Measurements from ENCODE around the gene SSX3.
"Not testable (repeated sequence)": the region's sequence is repeated elsewhere in the genome, so short reads cannot be mapped to it uniquely, and the experiment has no call there.

The SSX3 gene, protein sequence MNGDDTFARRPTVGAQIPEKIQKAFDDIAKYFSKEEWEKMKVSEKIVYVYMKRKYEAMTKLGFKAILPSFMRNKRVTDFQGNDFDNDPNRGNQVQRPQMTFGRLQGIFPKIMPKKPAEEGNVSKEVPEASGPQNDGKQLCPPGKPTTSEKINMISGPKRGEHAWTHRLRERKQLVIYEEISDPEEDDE

DNA sequence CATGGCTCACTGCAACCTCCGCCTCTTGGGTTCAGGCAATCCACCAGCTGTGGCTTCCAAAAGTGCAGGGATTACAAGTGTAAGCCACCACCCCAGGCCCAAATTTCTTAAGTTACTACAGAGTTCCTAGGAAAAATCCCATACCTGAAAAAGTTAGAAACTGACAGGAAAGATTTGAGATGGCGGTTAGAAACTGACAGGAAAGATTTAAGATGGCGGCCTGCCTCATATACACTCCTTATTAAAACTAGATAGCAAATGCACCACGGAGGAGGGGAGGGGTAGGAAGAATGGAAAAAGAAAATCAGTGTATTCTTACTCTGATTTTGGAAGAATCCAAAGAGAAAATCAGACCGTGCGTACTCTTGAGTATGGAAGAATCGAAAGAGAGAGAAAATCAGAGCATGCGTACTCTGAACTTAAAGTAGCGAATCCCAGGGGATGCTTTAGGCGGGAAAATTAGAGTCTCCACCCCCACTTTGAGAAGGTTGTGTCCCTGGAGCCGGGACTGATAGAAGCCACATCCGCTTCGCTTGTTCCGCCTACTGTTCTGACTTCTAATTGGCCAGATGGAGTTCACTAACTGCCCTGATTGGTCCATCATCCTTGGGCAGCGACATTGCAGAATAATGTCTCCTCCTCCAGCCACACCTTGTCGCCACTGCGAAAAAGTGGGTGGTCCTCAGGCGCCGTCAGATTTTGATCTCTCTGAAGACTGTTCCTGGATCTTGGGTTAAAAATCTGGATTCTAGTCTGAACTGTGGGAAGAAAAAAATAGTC is at the start of gene SSX3:
SSX3 (minus strand) TSS at position 389 of the 780 bp plus-strand sequence. CDS start 1,454 bp downstream, outside the sequence.
- DNase-seq, result not testable (repeated sequence)

DNA sequence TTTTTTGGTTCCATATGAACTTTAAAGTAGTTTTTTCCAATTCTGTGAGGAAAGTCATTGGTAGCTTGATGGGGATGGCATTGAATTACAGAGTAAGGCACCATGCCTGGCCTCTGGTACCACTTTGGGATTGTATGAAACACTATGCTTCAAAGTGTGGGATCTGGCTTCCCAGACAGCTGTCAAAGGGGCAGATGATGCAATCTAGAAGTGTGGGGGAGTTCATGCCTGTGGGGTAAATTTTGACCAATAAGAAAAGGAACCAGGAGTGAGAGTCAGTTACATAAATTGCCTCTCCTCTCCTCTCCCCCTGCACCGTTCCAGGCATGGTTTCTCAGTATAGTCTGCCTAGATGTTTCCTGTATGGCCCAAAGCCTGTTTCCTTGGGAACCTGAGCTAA is 41.3 kb upstream of the SSX3 start:
- not testable (repeated sequence) for DNase-seq

DNA sequence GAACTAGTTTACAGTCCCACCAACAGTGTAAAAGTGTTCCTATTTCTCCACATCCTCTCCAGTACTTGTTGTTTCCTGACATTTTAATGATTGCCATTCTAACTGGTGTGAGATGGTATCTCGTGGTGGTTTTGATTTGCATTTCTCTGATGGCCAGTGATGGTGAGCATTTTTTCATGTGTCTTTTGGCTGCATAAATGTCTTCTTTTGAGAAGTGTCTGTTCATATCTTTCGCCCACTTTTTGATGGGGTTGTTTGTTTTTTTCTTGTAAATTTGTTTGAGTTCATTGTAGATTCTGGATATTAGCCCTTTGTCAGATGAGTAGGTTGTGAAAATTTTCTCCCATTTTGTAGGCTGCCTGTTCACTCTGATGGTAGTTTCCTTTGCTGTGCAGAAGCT is 40.4 kb upstream of the SSX3 start:
- not testable (repeated sequence) for DNase-seq

- not testable (repeated sequence) for DNase-seq
Measured at GRCh38 chrX:48383239-48383638, 26.7 kb upstream of the SSX3 start, which contains the start of gene SSX4. TSS of gene SSX4 (plus strand) at chrX:48383539. CDS start at chrX:48384054, 515 bp downstream.

- DNase-seq, result not testable (repeated sequence)
Measured at GRCh38 chrX:48370408-48370807, 13.9 kb upstream of the SSX3 start.

DNA sequence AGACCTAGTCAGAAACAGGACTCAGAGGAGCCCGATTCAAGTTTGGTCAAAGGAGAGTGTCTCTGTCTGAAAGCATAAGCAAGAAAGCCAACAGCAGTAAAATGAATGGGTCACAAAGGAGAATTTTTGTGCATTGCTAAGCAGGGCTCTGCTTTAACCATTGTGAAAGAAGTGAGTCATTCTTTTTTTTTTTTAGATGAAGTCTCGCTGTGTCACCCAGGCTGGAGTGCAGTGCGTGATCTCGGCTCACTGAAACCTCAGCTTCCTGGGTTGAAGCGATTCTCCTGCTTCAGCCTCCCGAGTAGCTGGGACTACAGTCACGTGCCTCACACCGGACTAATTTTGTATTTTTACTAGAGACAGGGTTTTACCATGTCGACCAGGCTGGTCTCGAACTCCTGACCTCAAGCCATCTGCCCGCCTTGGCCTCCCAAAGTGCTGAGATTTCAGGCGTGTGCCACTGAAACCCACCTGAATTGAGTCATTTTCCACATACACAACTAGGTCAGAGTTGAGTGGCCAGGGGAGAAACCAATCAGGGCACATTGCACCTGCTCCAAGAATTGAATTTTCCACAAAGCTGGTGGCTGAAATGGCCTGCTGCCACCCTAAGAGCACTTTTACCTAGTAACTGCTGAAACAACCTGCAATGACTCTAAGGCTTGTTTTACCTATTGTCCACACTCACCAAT is 11.4 kb upstream of the SSX3 start:
- DNase-seq, result not testable (repeated sequence)

- not testable (repeated sequence) for DNase-seq
Measured at GRCh38 chrX:48359281-48359680, 2.8 kb upstream of the SSX3 start.

DNA sequence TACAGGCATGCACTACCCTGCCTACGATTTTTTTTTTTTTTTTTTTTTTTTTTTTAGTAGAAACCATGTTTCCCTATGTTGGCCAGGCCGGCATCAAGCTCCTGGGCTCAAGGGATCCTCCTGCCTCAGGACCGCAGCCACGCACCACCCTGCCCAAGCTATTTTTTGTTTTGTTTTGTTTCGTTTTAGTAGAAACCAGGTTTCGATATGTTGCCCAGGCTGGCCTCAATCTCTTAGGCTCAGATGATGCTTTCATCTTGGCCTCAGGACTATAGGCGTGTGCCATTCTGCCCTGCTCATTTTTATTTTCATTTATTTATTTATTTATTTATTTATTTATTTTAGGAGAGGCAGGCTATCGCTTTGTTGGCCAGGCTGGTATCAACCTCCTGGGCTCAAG is 1.2 kb upstream of the SSX3 start:
- DNase-seq, result no peak

- DNase-seq, result not testable (repeated sequence)
Measured at GRCh38 chrX:48346059-48346458, 10.4 kb downstream of the SSX3 start.

DNA sequence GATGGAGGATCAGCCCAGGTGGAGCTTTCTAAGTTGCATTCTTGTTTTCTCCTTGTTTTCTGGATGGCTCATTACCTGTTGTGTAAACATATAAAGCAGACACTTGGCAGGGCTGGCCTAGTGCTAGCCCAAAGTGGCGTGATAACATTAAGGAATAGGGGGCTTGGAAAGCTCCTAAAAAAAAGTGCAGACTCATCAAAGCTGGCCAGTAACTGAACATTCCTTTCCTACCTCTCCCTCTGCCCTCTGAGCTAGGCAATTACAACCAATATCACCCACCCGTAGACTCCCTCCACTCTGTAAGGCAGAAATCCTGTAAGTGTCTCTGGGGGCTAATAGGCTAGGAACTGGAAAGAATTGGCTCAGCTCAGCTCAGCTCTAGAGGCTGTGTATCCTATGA is 42.5 kb downstream of the SSX3 start:
- DNase-seq, result not testable (repeated sequence)

DNA sequence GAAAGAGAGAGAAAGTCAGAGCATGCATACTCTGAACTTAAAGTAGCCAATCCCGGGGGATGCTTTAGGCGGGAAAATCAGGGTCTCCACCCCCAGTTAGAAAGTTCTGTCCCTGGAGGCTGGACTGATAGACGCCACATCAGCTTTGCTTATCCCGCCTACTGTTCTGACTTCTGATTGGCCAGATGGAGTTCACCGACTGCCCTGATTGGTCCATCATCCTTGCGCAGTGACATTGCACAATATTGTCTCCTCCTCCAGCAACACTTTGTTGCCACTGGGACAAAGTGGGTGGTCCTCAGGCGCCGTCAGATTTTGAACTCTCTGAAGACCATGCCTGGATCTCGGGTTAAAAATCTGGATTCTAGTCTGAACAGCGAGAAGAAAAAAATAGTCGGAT is 50.3 kb downstream of the SSX3 start:
- no peak for DNase-seq
